GM13977 (cell line): Measurements from ENCODE around the gene TINAGL1.

ENCODE experiments used
- DNase-seq: peaks from one replicate; pipeline ENCODE4 v3.0.0; 2012; ENCODE audit warnings: low spot score
- in situ Hi-C: fragments of 300-500 bp; cut with MboI; formaldehyde crosslinking; loops from one replicate; pipeline ENCODE4 v1.12.0; 2022; ENCODE audit warnings: low sequenced_read_pairs, low pct_unique_long_range_greater_than_20kb, mixed read lengths, inconsistent platforms; ENCODE audit not compliant: unreplicated experiment
- TF ChIP-seq, protein P1 (sequence below): IDR thresholded peaks from 2 replicates; pipeline ENCODE4 v1.5.1; 2012; ENCODE audit warnings: mild to moderate bottlenecking, control low read depth; ENCODE audit not compliant: insufficient read depth; ENCODE audit errors: extremely low read depth, missing control alignments

Gene TINAGL1

DNA sequence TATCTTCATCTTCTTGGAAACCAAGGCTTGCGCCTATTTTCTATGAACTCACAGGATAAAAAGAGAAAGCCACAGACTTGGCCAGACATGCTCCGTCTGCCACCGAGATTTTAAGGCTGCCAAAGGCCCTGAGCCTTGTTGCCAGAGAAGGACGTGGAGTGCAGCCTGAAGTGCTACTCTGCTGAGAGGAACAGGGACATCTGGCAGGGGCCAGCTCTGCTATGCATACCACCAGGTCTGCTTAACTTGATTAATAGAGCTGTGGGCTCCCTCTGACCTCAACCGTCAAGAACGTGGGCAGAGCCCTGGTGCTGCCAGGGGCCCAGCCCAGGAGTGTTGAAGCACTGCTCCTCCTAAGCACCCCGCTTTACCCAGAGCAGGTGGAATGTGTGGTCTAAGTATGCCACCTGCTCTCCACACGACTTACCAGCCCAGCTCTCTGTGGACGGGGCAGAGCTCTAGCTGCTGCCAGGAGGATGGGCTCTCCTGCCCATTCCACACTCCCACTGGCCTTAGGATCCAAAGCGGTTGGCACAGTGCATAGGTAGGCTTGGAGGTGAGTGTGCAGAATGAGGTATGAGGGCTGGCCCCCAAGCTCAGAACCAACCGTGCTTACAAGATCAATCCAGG lies 51.7 kb downstream of the TINAGL1 start:
- DNase-seq: no peak
- in situ Hi-C loops: no loop called here
- TF ChIP-seq, protein P1, sequence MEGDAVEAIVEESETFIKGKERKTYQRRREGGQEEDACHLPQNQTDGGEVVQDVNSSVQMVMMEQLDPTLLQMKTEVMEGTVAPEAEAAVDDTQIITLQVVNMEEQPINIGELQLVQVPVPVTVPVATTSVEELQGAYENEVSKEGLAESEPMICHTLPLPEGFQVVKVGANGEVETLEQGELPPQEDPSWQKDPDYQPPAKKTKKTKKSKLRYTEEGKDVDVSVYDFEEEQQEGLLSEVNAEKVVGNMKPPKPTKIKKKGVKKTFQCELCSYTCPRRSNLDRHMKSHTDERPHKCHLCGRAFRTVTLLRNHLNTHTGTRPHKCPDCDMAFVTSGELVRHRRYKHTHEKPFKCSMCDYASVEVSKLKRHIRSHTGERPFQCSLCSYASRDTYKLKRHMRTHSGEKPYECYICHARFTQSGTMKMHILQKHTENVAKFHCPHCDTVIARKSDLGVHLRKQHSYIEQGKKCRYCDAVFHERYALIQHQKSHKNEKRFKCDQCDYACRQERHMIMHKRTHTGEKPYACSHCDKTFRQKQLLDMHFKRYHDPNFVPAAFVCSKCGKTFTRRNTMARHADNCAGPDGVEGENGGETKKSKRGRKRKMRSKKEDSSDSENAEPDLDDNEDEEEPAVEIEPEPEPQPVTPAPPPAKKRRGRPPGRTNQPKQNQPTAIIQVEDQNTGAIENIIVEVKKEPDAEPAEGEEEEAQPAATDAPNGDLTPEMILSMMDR: no peak

DNA sequence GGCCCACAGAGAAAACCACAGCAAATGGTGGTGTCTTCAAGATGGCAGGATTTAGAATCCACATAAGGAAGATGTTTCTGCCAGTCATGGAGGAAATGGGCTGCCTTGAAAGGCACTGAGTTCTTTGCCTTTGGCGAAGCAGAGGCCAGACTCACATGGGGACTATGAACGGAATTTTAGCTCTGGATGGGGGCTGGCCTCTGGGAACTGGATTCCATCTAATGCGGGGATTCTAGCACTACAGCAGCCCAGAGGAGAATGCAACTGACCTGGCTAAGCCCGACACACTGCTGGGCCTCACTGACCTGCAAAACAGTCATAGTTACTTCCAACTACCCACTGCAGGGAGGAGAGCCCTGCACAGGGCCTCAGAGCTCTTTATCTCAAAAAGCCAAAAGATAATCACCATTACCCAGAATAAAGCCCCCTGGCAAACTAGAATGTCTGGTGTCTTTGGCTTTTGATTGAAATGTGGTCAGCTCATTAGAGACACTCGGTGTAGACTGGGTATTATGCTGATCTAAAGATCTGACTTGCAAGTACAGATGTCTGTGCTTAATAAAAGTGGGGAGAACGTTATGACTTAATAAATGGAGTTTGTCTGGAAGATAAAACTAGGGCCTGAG lies 52.7 kb downstream of the TINAGL1 start:
- TF ChIP-seq, protein P1: no peak
- no peak for DNase-seq
- in situ Hi-C loops: no loop called here

DNA sequence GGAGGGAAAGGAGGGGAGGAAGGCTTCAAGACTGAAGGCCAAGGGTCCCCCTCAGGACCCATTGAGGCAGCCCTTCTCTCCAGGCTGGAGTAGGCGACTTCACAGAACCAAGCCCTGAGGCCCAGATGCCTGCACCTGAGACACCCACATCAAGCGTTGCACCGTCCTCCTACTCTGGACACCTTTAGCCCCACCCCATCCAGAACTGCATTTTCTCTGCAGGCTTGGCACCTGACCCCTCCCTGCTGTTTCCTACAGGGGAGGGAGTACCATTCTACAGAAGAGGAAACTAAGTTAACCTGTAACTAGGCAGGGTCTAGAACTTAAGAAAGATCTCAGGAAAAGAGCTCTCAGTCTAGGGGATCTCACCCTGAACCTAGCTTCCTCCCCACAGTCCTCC lies 56.3 kb downstream of the TINAGL1 start:
- TF ChIP-seq, protein P1: no peak
- no peak for DNase-seq
- in situ Hi-C loops: no loop called here

DNA sequence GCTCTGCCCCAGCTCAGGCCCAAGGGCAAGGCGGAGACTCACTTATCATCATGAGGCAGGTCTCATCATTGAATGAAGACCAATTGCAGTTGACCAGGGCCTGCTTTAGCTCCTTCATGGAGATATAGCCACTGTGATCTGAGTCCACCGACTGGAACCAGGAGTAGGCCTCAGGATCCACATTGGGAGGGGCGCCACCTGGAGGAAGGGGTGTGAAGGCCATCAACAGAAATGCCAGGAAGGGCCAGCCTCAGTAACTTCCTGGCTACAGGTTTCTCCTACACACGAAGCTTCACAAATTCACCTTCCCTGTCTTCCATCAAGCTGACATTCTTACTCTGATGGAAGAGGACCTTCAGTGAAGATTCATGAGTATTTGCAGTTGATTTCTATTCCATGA lies 56.8 kb downstream of the TINAGL1 start:
- DNase-seq: no peak
- in situ Hi-C loops: no loop called here
- TF ChIP-seq, protein P1: peak; percentile 51
